22Rv1 (cell line): ENCODE data around the gene PARD3B.

ENCODE experiments used
- H3K27ac ChIP-seq: fragments of 450-650 bp; 2 replicates; pipeline ENCODE4 v1.5.1; 2017
- ZFX ChIP-seq: fragments of 450-650 bp; IDR thresholded peaks from 2 replicates; pipeline ENCODE4 v1.6.1; 2017; ENCODE audit warnings: antibody characterized with exemption, borderline replicate concordance
- TF ChIP-seq, protein P1 (sequence below): fragments of 450-650 bp; IDR thresholded peaks from 2 replicates; pipeline ENCODE4 v1.5.1; 2017; ENCODE audit warnings: mild to moderate bottlenecking

The PARD3B gene

GRCh38 chr2:205024822-205025518 lies 479.7 kb downstream of the PARD3B start:
- TF ChIP-seq ZFX, result no peak
- TF ChIP-seq, protein P1, sequence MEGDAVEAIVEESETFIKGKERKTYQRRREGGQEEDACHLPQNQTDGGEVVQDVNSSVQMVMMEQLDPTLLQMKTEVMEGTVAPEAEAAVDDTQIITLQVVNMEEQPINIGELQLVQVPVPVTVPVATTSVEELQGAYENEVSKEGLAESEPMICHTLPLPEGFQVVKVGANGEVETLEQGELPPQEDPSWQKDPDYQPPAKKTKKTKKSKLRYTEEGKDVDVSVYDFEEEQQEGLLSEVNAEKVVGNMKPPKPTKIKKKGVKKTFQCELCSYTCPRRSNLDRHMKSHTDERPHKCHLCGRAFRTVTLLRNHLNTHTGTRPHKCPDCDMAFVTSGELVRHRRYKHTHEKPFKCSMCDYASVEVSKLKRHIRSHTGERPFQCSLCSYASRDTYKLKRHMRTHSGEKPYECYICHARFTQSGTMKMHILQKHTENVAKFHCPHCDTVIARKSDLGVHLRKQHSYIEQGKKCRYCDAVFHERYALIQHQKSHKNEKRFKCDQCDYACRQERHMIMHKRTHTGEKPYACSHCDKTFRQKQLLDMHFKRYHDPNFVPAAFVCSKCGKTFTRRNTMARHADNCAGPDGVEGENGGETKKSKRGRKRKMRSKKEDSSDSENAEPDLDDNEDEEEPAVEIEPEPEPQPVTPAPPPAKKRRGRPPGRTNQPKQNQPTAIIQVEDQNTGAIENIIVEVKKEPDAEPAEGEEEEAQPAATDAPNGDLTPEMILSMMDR, result no peak
- no peak overlapping the region for H3K27ac ChIP-seq

GRCh38 chr2:205025580-205026240 lies 480.4 kb downstream of the PARD3B start:
- H3K27ac ChIP-seq, result no peak overlapping the region
- TF ChIP-seq, protein P1, result no peak
- no peak for TF ChIP-seq ZFX

GRCh38 chr2:205030695-205031094 lies 485.4 kb downstream of the PARD3B start:
- no peak overlapping the region for H3K27ac ChIP-seq
- TF ChIP-seq, protein P1, result no peak
- TF ChIP-seq ZFX, result no peak

DNA sequence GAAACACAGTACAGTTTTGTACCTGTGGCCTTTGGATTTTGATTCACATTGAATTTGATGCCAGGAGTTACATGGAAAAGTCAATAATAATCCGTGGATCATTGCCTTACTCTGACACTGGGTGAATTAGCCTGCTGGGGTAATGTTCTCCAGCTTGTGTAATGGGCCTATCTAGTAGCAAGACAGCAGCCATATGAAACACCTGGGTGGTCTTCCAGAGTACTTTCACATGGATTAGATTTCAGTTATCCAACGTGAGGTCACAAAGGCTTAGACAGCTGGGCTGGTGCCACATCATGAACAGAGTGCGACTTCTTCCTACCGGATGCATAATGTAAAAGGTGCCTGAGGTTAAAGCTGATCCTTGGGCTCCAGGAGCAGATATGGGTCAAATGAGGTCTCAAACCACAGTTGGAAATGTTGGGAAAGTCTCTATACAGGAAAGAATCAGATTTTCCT lies 486.8 kb downstream of the PARD3B start:
- H3K27ac ChIP-seq, result no peak overlapping the region
- TF ChIP-seq ZFX, result no peak
- TF ChIP-seq, protein P1, result no peak

DNA sequence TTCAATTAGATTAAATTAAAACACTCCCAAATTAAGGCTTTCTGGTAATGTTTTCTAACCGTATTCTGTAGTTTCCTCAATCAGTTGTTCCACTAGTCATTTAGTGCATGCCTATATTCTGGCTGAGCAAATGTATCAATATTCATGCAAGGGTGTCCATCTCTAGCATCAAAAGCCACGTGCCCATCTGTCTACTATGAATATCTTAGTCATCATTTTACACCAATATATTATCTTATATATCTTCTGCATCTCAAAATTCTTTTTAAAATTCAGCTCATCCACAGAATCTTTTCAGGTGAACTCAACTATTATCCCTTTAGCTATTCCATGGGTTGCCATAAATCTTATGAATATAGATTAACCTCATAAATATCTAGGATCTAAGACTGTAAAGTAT lies 488.2 kb downstream of the PARD3B start:
- no peak for TF ChIP-seq ZFX
- TF ChIP-seq, protein P1, result no peak
- no peak overlapping the region for H3K27ac ChIP-seq

DNA sequence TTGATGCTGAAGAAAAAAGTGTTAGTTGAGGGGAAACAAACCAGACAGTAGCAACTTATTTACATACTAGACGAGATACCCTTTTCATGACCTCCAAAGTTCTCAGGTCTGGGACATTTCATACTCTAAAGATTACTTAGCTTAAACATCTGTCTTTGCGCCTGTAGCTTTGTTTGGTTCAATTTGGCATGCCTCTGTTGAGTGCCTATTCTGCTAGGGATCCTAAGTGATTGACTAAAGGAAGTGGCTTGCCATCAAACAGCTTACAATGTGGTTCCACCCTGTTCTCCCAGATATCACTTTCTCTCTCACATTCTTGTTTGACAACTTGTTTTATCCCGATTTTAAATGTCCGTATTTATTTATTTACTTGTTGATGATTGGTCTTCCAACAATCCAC lies 488.8 kb downstream of the PARD3B start:
- TF ChIP-seq, protein P1, result no peak
- no peak for TF ChIP-seq ZFX
- H3K27ac ChIP-seq, result no peak overlapping the region

GRCh38 chr2:205040323-205040722 lies 495.0 kb downstream of the PARD3B start:
- no peak overlapping the region for H3K27ac ChIP-seq
- TF ChIP-seq, protein P1, result no peak
- TF ChIP-seq ZFX, result no peak
